ENCODE results near the gene PLXNC1. TPM values are rescaled to one million over a fixed set of nuclear protein-coding genes. Genes with fewer than 3 reads are reported as not detected.
"Not testable (repeated sequence)": the region's sequence is repeated elsewhere in the genome, so short reads cannot be mapped to it uniquely, and the experiment has no call there.

Gene PLXNC1
- total RNA-seq, 1 experiment from 2014 or later: 0.05 TPM

DNA sequence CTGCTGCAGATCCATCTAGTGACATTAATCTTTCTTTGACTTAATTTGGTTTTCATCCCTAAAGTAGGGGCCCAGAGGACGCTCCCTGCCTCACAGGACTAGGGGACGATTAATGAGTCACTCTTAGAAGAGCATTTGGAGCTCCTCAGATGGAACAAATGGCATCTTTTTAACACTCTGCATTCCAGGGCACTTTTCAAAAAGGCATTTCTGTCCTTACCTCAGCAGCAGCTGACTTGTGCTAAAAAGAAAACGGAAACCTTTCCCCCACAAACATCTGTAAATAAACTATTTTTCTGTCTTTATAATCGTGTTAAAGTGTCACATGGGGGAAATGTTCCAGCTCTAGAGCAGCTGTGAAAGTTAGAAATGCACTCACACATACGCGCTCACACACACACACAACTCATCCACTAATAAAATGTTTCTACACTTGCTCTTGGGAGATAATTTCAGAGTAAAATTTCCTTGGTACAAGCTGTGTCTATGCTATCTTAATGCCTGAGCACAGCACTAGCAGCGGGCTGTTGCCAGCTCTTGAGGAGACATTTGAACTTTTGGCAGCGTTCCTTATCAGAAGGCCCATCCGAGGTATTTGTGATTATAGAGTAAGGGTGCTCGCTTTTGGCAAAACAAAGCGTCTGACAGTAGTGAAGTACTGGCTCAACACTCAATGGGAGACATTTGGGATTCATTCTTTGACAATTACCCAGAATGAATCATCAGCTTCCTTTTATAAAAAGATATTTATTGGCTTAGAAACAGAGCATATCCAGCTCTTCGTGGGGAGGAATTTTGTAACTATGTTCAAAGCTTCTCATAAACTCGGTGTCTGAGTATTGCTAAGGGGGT, 141.3 kb downstream of the PLXNC1 start:
- DNase-seq (ENCODE audit: low spot score): no peak

- no peak for DNase-seq (ENCODE audit: low spot score)
Measured at GRCh38 chr12:94290353-94290752, 142.0 kb downstream of the PLXNC1 start.

GRCh38 chr12:94297096-94297699, 148.8 kb downstream of the PLXNC1 start:
- DNase-seq (ENCODE audit: low spot score): no peak

GRCh38 chr12:94297876-94298505, 149.6 kb downstream of the PLXNC1 start:
- DNase-seq (ENCODE audit: low spot score): no peak

- no peak for DNase-seq (ENCODE audit: low spot score)
Measured at GRCh38 chr12:94299846-94300245, 151.5 kb downstream of the PLXNC1 start.

- DNase-seq (ENCODE audit: low spot score): no peak
Measured at GRCh38 chr12:94304012-94304411, 155.6 kb downstream of the PLXNC1 start.

- no peak for DNase-seq (ENCODE audit: low spot score)
Measured at GRCh38 chr12:94304566-94305061, 156.2 kb downstream of the PLXNC1 start.

GRCh38 chr12:94305130-94305957, 157.0 kb downstream of the PLXNC1 start:
- DNase-seq (ENCODE audit: low spot score): no peak

- no peak for DNase-seq (ENCODE audit: low spot score)
Measured at GRCh38 chr12:94308612-94309011, 160.2 kb downstream of the PLXNC1 start.

GRCh38 chr12:94309373-94309772, 161.0 kb downstream of the PLXNC1 start:
- DNase-seq (ENCODE audit: low spot score): no peak

DNA sequence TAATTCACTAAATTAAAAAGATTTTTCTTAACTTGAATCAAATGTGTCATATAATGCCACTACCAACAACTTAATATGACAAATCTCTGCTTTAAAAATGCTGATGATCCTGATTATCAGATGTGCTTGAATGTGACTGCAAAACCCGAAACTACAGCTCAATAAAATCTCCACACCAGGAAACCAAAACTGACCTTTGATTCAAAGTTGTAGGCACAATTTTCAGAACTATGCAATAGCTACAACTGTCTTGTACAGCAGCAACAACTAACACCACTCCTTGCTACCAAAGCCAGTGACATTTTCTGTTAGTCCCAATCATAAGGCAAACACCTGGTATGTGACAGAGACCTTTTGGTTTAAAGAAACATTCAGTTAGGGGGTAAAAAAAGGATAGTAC, 164.0 kb downstream of the PLXNC1 start:
- DNase-seq (ENCODE audit: low spot score): no peak

DNA sequence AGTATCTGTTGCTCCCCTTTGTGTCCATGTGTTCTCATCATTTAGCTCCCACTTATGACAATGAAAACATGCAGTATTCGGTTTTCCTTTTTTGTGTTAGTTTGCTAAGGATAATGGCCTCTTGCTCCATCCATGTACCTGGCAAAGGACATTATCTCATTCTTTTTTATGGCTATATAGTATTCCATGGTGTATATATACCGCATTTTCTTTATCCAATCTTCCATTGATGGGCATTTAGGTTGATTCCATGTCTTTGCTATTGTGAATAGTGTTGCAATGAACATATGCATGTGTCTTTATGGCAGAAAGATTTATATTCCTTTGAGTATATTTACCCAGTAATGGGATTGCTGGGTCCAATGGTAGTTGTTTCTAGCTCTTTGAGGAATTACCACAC, 168.2 kb downstream of the PLXNC1 start:
- not testable (repeated sequence) for DNase-seq (ENCODE audit: low spot score)

- no peak for DNase-seq (ENCODE audit: low spot score)
Measured at GRCh38 chr12:94318181-94318580, 169.8 kb downstream of the PLXNC1 start.

- DNase-seq (ENCODE audit: low spot score): no peak
Measured at GRCh38 chr12:94320109-94320508, 171.7 kb downstream of the PLXNC1 start.

DNA sequence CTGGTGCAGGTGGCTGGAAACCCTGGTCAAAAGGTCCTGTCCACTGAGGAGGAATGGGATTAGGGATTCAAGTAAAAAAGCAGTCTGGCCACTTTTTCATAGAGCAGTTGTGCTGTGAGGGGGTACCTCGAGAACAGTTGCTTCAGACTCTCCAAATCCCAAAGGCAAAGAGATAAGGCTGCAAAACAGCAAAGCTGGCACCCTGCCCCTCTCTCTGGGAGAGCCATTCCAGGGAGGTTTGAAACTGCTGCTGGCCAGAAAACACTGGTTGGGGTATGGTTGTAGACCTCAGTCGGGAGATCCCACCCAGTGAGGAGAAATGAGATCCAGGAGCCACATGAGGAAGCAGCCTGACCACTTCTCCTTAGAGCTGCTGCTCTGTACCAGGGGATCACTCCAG, 174.0 kb downstream of the PLXNC1 start:
- no peak for DNase-seq (ENCODE audit: low spot score)

DNA sequence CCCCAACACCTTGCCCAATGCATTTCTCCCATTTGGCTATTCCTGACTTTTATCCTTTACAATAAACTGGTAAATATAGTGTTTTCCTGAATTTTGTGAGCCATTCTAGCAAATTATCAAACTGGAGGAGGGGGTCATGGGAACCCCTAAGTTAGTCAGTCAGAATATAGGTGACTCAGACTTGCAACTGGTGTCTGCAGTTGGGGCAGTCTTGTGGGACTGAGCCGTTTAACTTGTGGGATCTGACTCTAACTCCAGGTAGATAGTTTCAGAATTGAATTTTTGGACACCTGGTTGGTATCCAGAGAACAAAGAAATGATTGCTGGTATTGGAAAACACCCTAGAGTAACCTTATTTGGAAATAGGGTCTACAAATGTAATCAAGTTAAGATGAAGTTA, 177.9 kb downstream of the PLXNC1 start:
- DNase-seq (ENCODE audit: low spot score): no peak

DNA sequence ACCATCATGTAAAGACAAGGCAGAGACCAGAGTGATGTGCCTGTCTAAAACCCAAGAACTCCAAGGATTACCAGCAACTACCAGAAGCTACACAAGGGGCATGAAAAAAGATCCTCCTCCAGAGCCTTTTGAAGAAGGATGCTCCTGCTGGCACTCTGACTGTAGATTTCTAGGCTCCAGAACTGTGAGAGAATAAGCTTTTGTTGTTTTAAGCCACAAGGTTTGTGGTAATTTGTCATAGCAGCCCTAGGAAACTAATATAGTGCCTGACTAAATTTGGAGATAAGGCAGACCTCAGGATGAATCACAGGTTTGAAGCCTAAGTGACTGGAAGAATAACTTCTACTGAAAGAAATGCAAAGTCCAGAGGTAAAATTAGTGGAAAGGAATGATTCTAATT, 178.3 kb downstream of the PLXNC1 start:
- DNase-seq (ENCODE audit: low spot score): no peak

GRCh38 chr12:94327809-94328208, 179.4 kb downstream of the PLXNC1 start:
- no peak for DNase-seq (ENCODE audit: low spot score)

DNA sequence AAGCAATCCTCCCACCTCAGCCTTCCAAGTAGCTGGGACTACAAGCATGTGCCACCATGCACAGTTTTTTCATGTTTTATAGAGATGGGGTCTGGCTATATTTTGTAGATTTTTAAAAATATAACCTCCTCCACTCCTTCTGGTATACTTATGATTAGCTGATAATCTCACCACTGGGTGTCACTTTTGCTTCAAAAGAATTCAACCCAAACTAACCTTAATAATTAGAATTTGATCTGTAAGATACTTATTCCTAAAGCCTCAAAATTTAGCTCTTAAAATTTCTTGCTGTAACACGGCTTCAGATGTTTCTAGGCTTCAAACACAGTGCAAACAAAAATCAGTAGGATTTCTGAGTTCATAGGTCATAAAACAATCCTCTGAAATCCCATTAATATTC, 181.0 kb downstream of the PLXNC1 start:
- DNase-seq (ENCODE audit: low spot score): peak; percentile 7

DNA sequence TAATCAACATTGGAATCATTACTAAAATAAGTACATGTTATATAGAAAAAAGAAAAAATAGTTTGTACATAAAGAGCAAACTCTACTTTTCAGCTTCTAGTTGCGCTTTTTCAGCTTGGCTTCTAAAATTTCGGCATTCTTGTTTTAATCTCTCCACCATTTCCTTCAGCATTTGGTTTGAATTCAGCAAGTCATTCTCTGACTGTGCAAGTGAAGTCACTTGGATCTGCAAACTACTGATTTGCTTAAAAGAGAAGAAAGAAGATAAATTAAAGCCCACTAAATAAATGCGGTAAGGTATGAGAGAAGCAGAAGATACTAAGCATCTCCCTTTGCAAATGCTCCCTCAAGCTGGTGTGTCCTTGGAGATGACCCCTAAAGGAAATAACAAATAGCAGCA, 185.0 kb downstream of the PLXNC1 start:
- DNase-seq (ENCODE audit: low spot score): no peak

DNA sequence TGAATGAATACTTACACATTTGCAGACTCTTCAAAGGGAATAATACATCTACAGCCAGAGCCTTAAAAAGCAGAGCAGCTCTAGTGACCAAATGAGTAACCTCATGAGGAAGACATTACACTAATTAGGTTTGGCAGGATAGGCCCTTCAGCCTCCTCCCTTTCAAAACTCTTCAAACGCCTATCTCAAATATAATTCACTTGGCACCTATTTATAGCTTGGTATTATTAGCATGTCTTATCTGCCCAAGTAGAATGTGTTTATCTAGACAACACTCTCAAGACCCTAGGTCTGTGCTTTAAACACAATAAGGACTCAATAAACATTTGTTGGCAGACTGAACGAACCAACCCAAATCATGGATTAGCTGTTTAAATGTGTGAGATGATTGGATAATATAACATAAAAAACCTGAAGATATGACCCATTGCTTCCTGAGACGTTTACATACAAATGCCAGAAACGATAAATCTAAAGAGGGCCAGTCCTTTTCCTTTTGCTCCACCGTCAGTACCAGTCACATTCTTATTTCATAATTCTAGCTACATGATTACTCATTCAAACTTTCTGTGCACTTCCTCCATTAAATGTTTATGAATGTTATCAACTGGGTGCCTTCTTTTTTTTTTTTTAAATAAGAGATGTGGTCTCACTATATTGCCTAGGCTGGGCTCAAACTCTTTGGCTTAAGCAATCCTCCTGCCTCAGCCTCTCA, 188.0 kb downstream of the PLXNC1 start:
- no peak for DNase-seq (ENCODE audit: low spot score)
